Measurements from ENCODE around the gene CSRNP3.

The CSRNP3 gene

GRCh38 chr2:165472922-165473321 lies 3.4 kb downstream of the CSRNP3 start:
- no peak for DNase-seq

- no peak for DNase-seq
Observed at GRCh38 chr2:165474619-165475276, 5.2 kb downstream of the CSRNP3 start.

DNA sequence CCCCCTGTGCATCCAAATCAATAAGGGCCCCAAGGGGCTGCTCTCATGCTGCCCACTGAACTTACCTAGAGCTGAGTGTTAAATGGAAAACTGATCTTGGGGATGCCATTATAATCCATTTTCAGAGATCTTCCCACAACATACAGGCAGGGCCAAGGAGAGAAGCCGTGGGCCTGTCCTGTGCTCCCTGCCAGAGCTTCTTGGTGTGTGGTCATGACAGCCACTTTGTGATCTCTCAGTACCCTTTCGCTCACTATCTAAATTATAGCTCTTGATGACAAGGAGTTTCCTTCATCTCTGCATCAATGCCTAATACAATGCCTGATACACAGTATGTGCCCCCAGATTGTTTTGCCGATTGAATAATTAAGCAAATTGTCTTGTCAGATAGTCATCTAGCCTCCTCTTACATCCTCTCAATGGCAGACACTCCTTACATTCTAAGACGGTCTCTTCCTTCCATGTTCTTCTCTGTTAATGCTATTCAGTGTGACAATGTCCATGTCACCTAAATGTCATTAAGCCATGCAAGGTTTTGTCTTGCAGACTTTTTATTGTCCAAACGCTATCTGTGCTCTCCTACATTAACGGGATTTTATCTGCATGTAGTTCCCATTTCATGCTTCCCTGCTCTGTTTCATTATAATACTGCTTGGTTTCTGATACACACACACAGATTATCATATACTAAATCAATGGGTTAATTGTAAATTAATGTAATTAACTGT lies 5.9 kb downstream of the CSRNP3 start:
- DNase-seq, result no peak

GRCh38 chr2:165479856-165480255 lies 10.4 kb downstream of the CSRNP3 start:
- no peak for DNase-seq

GRCh38 chr2:165494573-165494972 lies 25.1 kb downstream of the CSRNP3 start:
- no peak for DNase-seq

- DNase-seq, result no peak
Observed at GRCh38 chr2:165497659-165498317, 28.3 kb downstream of the CSRNP3 start.

- DNase-seq, result no peak
Observed at GRCh38 chr2:165499131-165499530, 29.6 kb downstream of the CSRNP3 start.

GRCh38 chr2:165500001-165500400 lies 30.5 kb downstream of the CSRNP3 start:
- DNase-seq, result no peak

DNA sequence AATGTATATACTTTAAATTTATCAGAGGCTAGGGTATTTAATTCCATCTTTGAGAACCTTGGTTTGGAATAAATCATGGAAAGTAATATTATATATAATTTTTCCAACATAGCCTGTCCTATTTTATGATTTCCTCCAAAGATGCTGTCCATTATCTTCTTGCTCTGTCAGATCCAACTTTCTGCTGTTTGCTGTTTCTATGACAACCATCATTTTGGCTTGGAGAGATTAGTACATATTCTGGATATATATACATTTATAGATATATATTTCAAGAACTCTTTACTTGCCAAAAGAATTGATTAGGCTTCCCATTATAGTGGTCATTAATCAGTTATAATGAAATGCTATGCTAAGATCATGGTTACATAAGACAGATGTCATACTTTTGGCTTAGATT lies 31.3 kb downstream of the CSRNP3 start:
- no peak for DNase-seq

GRCh38 chr2:165505514-165505913 lies 36.0 kb downstream of the CSRNP3 start:
- DNase-seq, result no peak

DNA sequence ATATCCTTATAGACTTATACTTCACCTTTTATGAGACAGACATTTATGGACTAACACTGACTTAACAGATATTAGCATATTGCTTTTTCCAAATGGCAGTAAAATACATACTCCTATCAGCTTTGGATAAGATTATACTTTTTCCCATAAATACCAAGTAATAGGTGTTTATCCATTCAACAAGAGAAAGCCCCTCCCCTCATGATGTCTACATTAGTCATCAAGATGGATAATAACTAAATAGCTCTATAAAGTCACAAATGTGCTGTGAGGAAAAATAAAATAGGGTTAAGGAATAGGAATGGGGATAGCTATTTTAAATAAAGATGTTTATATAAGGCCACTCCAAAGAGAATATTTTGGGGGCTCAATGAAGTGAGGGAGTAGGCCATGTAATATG lies 39.4 kb downstream of the CSRNP3 start:
- no peak for DNase-seq

- DNase-seq, result no peak
Observed at GRCh38 chr2:165513479-165513878, 44.0 kb downstream of the CSRNP3 start.

- no peak for DNase-seq
Observed at GRCh38 chr2:165518611-165519010, 49.1 kb downstream of the CSRNP3 start.

DNA sequence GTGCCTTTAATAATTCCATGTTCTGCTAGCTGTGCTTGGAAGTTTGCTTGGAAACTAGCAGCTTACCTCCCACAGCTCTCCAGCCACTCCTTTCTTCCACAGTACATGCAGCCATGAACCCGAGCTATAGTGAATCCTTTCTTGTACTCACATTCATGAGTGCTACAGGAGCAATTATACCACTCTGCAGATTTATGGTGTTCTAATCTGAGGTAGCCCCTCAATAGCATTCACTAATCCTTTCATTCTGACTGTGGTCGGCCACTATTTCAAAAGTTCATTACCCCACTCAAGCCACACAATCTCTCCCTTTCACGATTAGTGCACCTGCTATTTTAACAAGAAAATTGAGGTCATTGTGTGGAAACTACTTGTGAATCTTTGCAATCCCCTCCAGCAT lies 53.2 kb downstream of the CSRNP3 start:
- no peak for DNase-seq

DNA sequence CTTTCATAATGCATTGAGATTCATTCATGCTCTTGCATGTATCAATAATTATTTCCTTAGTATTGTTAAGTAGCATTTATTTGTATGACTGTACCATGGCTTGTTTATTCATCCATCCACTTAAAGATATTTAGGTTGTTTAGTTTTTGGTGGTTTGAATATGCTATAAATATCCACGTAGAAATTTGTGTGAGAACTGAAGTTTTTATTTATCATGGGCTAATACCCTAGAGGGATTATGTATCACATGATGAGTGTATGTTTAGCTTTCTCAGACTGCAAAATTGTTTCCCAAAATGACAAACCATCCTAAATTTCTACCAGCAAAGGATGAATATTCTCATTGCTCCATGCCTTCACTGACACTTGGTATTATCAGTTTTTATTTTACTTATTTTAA lies 55.2 kb downstream of the CSRNP3 start:
- DNase-seq, result no peak

DNA sequence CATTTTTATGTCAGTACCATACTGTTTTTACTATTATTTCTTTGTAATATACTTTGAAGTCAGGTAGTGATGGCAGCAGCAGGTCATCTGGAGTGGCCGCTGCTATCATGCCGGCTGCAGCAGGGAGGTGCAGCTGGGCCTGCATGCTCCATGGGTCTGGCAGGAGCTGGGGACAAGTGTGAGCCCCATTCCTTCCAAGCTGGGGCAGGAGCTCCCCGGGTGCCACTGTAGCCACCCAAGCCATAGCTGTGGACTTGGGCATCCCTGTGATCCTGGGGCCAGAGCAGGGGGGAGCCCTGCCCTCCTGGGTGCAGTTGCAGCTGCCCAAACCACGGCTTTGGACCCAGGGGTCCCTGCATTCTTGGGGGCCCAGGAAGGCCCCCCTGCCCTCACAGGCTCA lies 59.2 kb downstream of the CSRNP3 start:
- DNase-seq, result no peak

GRCh38 chr2:165529130-165529529 lies 59.6 kb downstream of the CSRNP3 start:
- DNase-seq, result no peak

DNA sequence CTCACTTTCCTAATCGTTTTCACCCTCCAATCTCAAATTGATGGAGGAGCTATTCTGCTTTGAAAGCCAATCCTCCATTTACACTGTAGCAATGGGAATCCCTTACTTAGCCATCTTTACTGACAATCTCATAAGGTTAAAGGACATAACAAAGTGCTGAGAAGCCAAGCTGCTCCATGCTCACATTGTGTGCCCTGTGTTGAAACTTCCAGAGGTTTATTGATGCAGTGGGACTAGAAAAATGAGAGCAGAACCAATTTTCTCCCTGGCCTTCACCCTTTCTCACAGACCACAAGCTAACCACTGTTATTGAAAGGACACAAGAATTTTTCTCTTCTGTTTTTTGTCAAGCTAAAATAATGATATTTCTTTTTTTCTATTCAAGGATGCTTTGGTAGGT lies 63.8 kb downstream of the CSRNP3 start:
- no peak for DNase-seq

DNA sequence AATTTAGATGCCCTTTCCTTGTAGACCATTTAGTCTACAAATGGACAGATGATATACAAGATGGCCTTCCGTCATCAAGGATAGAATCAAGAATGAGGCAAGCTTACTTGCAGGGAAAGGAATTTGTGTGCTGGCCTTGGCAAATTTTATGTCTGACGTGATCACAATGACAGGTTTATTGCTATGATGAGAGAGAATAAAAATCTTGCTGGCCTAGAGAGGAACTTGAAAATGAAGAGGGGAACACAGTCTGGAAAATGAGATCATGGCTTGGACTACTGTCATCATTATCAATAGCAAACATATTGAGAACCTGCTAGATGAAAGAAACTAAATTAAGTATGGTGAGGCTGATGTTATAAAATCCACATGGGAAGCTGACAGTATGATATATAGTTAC lies 66.0 kb downstream of the CSRNP3 start:
- DNase-seq, result no peak

GRCh38 chr2:165536851-165537499 lies 67.5 kb downstream of the CSRNP3 start:
- DNase-seq, result no peak

GRCh38 chr2:165539985-165540384 lies 70.5 kb downstream of the CSRNP3 start:
- DNase-seq, result no peak

GRCh38 chr2:165544897-165545296 lies 75.4 kb downstream of the CSRNP3 start:
- DNase-seq, result no peak

DNA sequence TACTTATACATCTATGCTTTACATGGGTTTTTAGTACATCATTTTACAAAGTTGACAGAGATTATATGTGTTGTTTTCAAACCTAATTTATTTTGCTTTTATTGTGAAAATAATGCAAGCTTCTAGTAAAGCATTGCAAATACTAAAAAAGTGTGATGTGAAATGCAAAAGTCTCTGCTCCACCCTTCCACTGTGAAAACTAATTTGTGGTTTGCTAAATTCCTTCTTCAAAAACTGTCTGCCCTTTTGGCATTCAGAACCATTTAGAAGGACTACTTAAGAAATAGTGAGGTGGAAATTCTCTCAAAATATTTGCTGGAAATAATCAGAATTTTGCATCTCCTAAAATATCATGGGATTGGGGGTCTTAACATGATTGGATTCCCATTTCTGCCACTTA lies 78.4 kb downstream of the CSRNP3 start:
- no peak for DNase-seq

DNA sequence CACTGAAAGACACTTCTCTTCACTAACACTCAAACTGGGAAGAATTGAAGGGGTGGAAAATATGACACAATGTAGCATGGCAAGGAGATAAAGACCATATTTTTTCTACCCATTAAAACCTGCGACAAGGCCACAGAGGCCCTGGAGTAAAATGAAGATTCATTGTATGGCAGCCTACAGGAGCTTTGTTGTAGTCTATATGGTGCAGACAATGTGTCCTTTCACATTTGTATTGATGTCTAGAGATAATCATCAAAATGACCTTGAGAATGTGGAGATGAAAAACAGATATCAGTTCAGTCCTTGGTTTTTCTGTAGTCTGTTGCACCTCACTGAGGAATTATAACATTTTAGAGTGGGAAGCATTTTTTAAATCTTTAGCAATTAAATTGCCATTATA lies 80.1 kb downstream of the CSRNP3 start:
- no peak for DNase-seq

All from GOT3 (cell line).